HEK293 (cell line): ENCODE results near the gene ZNF8.

Experiments used
- CTCF ChIP-seq: fragments of 450-650 bp; formaldehyde crosslinking; IDR thresholded peaks from 2 replicates; pipeline ENCODE4 v1.5.1; 2016; ENCODE audit warnings: missing biosample characterization, missing genetic modification characterization
- ZBTB10 ChIP-seq: fragments of 450-650 bp; formaldehyde crosslinking; IDR thresholded peaks from 2 replicates; pipeline ENCODE4 v1.5.1; 2016; ENCODE audit warnings: missing biosample characterization, missing genetic modification characterization
- ZNF221 ChIP-seq: fragments of 450-650 bp; formaldehyde crosslinking; IDR thresholded peaks from 2 replicates; pipeline ENCODE4 v1.5.1; 2017; ENCODE audit warnings: missing biosample characterization, missing genetic modification characterization, borderline replicate concordance
- TF ChIP-seq, protein P1 (sequence below): fragments of 450-650 bp; formaldehyde crosslinking; IDR thresholded peaks from 2 replicates; pipeline ENCODE4 v1.5.1; 2017; ENCODE audit warnings: missing biosample characterization, mild to moderate bottlenecking, missing genetic modification characterization, moderate library complexity
- TF ChIP-seq, protein P2 (sequence below): fragments of 450-650 bp; formaldehyde crosslinking; conservative IDR thresholded peaks from 2 replicates; pipeline ENCODE4 v1.5.1; 2016; ENCODE audit warnings: low read depth, missing biosample characterization, missing genetic modification characterization
- TF ChIP-seq, protein P3 (sequence below): fragments of 450-650 bp; formaldehyde crosslinking; IDR thresholded peaks from 2 replicates; pipeline ENCODE4 v1.5.1; 2016; ENCODE audit warnings: missing biosample characterization, missing genetic modification characterization, borderline replicate concordance

DNA sequence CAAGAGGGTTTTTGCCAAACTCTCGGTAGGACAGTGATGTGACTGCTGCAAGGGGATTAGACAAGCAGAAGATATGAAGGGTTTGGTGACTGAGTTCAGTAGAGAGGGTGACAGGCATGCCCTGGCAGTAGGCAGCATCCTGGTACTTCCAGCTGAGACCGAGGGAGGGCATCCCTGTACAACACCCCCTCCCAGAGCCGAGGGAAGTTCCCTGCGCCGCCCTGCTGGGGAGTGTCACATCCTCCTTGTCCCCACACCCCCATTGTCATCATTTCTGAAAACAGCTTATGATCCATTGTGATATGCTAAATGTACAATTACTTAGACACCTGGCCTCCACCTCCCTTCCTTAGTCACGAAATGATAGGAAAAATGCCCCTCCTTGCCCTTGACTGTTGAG is 35.4 kb upstream of the ZNF8 start:
- TF ChIP-seq ZBTB10 (tag by site-specific recombination) (no peak), ZNF221 (no peak), CTCF (tag by site-specific recombination) (no peak)
- TF ChIP-seq, protein P1, sequence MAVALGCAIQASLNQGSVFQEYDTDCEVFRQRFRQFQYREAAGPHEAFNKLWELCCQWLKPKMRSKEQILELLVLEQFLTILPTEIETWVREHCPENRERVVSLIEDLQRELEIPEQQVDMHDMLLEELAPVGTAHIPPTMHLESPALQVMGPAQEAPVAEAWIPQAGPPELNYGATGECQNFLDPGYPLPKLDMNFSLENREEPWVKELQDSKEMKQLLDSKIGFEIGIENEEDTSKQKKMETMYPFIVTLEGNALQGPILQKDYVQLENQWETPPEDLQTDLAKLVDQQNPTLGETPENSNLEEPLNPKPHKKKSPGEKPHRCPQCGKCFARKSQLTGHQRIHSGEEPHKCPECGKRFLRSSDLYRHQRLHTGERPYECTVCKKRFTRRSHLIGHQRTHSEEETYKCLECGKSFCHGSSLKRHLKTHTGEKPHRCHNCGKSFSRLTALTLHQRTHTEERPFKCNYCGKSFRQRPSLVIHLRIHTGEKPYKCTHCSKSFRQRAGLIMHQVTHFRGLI = no peak
- TF ChIP-seq, protein P2, sequence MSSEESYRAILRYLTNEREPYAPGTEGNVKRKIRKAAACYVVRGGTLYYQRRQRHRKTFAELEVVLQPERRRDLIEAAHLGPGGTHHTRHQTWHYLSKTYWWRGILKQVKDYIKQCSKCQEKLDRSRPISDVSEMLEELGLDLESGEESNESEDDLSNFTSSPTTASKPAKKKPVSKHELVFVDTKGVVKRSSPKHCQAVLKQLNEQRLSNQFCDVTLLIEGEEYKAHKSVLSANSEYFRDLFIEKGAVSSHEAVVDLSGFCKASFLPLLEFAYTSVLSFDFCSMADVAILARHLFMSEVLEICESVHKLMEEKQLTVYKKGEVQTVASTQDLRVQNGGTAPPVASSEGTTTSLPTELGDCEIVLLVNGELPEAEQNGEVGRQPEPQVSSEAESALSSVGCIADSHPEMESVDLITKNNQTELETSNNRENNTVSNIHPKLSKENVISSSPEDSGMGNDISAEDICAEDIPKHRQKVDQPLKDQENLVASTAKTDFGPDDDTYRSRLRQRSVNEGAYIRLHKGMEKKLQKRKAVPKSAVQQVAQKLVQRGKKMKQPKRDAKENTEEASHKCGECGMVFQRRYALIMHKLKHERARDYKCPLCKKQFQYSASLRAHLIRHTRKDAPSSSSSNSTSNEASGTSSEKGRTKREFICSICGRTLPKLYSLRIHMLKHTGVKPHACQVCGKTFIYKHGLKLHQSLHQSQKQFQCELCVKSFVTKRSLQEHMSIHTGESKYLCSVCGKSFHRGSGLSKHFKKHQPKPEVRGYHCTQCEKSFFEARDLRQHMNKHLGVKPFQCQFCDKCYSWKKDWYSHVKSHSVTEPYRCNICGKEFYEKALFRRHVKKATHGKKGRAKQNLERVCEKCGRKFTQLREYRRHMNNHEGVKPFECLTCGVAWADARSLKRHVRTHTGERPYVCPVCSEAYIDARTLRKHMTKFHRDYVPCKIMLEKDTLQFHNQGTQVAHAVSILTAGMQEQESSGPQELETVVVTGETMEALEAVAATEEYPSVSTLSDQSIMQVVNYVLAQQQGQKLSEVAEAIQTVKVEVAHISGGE (tag by site-specific recombination) = no peak
- TF ChIP-seq, protein P3, sequence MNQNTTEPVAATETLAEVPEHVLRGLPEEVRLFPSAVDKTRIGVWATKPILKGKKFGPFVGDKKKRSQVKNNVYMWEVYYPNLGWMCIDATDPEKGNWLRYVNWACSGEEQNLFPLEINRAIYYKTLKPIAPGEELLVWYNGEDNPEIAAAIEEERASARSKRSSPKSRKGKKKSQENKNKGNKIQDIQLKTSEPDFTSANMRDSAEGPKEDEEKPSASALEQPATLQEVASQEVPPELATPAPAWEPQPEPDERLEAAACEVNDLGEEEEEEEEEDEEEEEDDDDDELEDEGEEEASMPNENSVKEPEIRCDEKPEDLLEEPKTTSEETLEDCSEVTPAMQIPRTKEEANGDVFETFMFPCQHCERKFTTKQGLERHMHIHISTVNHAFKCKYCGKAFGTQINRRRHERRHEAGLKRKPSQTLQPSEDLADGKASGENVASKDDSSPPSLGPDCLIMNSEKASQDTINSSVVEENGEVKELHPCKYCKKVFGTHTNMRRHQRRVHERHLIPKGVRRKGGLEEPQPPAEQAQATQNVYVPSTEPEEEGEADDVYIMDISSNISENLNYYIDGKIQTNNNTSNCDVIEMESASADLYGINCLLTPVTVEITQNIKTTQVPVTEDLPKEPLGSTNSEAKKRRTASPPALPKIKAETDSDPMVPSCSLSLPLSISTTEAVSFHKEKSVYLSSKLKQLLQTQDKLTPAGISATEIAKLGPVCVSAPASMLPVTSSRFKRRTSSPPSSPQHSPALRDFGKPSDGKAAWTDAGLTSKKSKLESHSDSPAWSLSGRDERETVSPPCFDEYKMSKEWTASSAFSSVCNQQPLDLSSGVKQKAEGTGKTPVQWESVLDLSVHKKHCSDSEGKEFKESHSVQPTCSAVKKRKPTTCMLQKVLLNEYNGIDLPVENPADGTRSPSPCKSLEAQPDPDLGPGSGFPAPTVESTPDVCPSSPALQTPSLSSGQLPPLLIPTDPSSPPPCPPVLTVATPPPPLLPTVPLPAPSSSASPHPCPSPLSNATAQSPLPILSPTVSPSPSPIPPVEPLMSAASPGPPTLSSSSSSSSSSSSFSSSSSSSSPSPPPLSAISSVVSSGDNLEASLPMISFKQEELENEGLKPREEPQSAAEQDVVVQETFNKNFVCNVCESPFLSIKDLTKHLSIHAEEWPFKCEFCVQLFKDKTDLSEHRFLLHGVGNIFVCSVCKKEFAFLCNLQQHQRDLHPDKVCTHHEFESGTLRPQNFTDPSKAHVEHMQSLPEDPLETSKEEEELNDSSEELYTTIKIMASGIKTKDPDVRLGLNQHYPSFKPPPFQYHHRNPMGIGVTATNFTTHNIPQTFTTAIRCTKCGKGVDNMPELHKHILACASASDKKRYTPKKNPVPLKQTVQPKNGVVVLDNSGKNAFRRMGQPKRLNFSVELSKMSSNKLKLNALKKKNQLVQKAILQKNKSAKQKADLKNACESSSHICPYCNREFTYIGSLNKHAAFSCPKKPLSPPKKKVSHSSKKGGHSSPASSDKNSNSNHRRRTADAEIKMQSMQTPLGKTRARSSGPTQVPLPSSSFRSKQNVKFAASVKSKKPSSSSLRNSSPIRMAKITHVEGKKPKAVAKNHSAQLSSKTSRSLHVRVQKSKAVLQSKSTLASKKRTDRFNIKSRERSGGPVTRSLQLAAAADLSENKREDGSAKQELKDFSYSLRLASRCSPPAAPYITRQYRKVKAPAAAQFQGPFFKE (tag by site-specific recombination) = no peak
